Breast epithelium (tissue), 3 donors: ENCODE measurements around the gene SLC6A3.

Experiments used
- POLR2A ChIP-seq: fragments of 450-650 bp; IDR thresholded peaks from one replicate; pipeline ENCODE4 v1.6.1; 2016; ENCODE audit warnings: antibody characterized with exemption, mild to moderate bottlenecking, moderate library complexity
- TF ChIP-seq, protein P1 (sequence below), 3 donors: fragments of 450-650 bp; IDR thresholded peaks; one replicate each; pipeline ENCODE4 v1.5.1; 2016 to 2017; ENCODE audit warnings: antibody characterized with exemption in 3 of 3, mild to moderate bottlenecking in 3 of 3, moderate library complexity in 3 of 3

DNA sequence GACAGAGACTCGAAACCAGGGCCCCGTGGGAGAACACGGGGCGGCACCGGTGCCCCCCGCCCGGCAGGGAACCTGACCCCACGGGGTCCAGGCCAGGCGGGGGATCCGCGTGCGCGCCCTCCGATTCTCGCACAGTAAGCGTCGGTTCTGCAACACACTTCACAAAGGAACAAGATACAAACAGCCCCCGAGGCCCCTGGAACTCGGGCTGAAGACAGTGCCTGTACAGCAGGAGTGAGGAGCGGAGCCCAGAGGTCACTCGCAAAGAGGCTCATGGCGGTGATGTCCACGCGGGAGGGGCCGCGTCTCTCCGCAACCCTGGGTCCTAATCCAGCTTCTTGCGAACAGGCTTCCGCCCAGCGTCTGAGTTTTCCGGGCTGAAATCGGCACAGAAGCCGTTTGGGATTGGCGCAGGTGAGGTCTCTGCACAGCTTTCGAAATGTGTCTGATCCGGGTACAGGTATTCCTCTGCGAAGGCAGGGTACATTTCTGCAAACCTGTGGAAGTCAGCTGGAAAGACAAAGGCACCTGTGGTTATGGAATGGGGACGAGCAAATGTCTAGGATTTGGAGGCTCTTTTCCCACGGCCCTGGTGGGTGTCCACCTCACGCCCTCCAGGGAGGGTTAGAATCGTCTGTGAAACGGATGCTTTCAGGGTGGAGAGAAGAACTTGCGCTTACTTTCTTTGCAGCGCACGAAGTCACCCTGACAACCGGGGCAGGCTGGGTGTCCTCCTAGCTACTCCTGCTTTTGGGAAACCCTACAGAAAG, 18.3 kb upstream of the SLC6A3 start:
- TF ChIP-seq, protein P1, sequence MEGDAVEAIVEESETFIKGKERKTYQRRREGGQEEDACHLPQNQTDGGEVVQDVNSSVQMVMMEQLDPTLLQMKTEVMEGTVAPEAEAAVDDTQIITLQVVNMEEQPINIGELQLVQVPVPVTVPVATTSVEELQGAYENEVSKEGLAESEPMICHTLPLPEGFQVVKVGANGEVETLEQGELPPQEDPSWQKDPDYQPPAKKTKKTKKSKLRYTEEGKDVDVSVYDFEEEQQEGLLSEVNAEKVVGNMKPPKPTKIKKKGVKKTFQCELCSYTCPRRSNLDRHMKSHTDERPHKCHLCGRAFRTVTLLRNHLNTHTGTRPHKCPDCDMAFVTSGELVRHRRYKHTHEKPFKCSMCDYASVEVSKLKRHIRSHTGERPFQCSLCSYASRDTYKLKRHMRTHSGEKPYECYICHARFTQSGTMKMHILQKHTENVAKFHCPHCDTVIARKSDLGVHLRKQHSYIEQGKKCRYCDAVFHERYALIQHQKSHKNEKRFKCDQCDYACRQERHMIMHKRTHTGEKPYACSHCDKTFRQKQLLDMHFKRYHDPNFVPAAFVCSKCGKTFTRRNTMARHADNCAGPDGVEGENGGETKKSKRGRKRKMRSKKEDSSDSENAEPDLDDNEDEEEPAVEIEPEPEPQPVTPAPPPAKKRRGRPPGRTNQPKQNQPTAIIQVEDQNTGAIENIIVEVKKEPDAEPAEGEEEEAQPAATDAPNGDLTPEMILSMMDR (IDR thresholded peaks at IDR 0.05): no peak
- TF ChIP-seq POLR2A: no peak
